Parathyroid adenoma (tissue), 2 donors: ENCODE data around the gene SLC34A3.
A peak's percentile ranks its signal among the peaks of the same experiment; 100 is the strongest.

Experiments
- H2AFZ ChIP-seq: fragments of 300-600 bp; sonication (generic); one replicate; pipeline ENCODE4 v1.7.0; 2017; ENCODE audit warnings: antibody characterized with exemption, mild to moderate bottlenecking
- H3K27ac ChIP-seq: fragments of 300-600 bp; sonication (generic); one replicate; pipeline ENCODE4 v1.7.0; 2017
- H3K27me3 ChIP-seq: fragments of 300-600 bp; sonication (generic); one replicate; pipeline ENCODE4 v1.7.0; 2017; ENCODE audit warnings: low read length; ENCODE audit not compliant: control insufficient read depth, insufficient read depth
- H3K36me3 ChIP-seq: fragments of 300-600 bp; sonication (generic); one replicate; pipeline ENCODE4 v1.7.0; 2017; ENCODE audit warnings: low read length; ENCODE audit not compliant: control insufficient read depth, insufficient read depth
- H3K4me1 ChIP-seq: fragments of 300-600 bp; sonication (generic); one replicate; pipeline ENCODE4 v1.7.0; 2017; ENCODE audit warnings: control low read depth
- H3K4me2 ChIP-seq: fragments of 300-600 bp; sonication (generic); one replicate; pipeline ENCODE4 v1.7.0; 2017; ENCODE audit warnings: low read length
- H3K4me3 ChIP-seq: fragments of 300-600 bp; sonication (generic); one replicate; pipeline ENCODE4 v1.7.0; 2017; ENCODE audit warnings: low read depth, low read length
- H3K79me2 ChIP-seq: fragments of 300-600 bp; sonication (generic); one replicate; pipeline ENCODE4 v1.7.0; 2017; ENCODE audit warnings: control low read depth
- H3K9ac ChIP-seq: fragments of 300-600 bp; sonication (generic); one replicate; pipeline ENCODE4 v1.7.0; 2017; ENCODE audit warnings: mild to moderate bottlenecking
- H3K9me3 ChIP-seq: fragments of 300-600 bp; sonication (generic); one replicate; pipeline ENCODE4 v1.7.0; 2017; ENCODE audit warnings: low read length; ENCODE audit not compliant: control insufficient read depth
- TF ChIP-seq, protein P1 (sequence below): fragments of 300-600 bp; sonication (generic); IDR thresholded peaks from one replicate; pipeline ENCODE4 v1.7.0; 2017; ENCODE audit warnings: antibody characterized with exemption, mild to moderate bottlenecking
- donor health status: primary hyperparathyroidism.

The SLC34A3 gene

DNA sequence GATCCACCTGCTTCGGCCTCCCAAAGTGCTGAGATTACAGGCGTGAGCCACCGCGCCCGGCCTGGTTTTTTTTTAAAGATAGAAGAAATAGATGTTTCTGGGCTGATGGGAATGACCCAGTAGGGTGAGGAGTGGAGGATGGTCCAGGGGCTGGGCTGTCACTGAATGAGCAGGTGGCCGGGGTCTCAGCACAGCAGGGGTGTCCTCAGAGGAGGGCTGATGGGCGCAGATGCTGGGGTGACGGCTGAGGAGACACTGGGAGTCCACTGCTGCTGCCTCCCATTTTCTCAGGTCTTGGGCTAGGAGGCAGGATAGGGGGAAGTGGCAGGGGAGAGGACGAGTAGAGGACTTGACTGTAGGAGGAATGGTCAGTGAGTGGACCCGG is 44.5 kb downstream of the SLC34A3 start:
- Histone ChIP-seq H3K4me3 (no peak overlapping the region), H3K27me3 (no peaks in the 10 kb centered on the region), H3K27ac (no peak overlapping the region), H2AFZ (no peak overlapping the region), H3K4me1 (no peaks in the 10 kb centered on the region), H3K79me2 (no peaks in the 10 kb centered on the region), H3K9me3 (no peaks in the 10 kb centered on the region), H3K9ac (no peak overlapping the region), H3K4me2 (no peak overlapping the region), H3K36me3 (no peaks in the 10 kb centered on the region)
- TF ChIP-seq, protein P1, sequence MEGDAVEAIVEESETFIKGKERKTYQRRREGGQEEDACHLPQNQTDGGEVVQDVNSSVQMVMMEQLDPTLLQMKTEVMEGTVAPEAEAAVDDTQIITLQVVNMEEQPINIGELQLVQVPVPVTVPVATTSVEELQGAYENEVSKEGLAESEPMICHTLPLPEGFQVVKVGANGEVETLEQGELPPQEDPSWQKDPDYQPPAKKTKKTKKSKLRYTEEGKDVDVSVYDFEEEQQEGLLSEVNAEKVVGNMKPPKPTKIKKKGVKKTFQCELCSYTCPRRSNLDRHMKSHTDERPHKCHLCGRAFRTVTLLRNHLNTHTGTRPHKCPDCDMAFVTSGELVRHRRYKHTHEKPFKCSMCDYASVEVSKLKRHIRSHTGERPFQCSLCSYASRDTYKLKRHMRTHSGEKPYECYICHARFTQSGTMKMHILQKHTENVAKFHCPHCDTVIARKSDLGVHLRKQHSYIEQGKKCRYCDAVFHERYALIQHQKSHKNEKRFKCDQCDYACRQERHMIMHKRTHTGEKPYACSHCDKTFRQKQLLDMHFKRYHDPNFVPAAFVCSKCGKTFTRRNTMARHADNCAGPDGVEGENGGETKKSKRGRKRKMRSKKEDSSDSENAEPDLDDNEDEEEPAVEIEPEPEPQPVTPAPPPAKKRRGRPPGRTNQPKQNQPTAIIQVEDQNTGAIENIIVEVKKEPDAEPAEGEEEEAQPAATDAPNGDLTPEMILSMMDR: no peak

DNA sequence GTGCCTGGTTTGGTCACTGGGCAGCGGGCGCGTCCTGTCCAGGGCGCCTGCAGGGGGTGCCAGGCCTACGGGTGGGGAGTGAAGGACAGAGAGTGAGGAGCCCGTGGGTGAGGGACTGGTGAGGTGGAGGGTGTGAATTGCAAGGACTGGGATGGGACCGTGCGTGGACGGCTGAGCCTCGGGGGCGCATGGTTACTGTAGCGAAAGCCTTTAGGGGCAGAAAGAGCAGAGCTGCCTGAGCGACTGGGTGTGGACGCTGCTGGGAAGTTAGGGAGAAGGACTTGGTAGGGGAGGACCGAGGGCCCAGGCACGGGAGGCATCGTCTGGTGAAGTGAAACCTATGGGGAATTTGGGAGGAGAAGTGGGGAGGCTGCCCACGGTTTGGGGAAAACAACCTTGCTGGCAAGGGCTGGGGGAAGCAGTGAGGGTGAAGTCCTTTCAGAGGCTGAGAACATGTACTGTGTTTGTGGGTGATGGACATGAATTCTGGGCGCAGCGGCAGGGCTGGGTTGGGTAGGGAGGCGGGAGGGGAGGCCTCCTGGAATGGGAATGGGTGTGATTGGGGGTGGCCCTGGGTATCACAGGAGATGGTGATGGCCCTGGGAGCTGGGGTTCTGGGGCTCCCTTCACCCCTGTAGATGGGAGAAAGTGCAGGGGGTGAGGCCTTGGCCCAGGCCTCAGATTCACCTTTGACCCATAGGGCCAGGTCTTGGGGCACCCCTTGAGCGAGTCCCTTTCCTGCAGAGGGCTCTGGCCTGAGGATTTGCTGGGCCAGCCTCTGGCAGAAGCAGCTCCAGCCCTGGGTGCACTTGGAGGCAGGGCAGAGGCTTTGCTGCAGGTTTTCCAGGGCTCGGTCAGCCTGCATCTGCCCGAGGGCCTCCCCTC is 45.1 kb downstream of the SLC34A3 start:
- TF ChIP-seq, protein P1: no peak
- H3K4me3 ChIP-seq: no peak overlapping the region
- H3K9me3 ChIP-seq: no peaks in the 10 kb centered on the region
- no peaks in the 10 kb centered on the region for H3K79me2 ChIP-seq
- no peak overlapping the region for H3K4me2 ChIP-seq
- no peaks in the 10 kb centered on the region for H3K27me3 ChIP-seq
- no peaks in the 10 kb centered on the region for H3K36me3 ChIP-seq
- H3K9ac ChIP-seq: no peak overlapping the region
- H2AFZ ChIP-seq: no peak overlapping the region
- H3K4me1 ChIP-seq: no peaks in the 10 kb centered on the region
- no peak overlapping the region for H3K27ac ChIP-seq

DNA sequence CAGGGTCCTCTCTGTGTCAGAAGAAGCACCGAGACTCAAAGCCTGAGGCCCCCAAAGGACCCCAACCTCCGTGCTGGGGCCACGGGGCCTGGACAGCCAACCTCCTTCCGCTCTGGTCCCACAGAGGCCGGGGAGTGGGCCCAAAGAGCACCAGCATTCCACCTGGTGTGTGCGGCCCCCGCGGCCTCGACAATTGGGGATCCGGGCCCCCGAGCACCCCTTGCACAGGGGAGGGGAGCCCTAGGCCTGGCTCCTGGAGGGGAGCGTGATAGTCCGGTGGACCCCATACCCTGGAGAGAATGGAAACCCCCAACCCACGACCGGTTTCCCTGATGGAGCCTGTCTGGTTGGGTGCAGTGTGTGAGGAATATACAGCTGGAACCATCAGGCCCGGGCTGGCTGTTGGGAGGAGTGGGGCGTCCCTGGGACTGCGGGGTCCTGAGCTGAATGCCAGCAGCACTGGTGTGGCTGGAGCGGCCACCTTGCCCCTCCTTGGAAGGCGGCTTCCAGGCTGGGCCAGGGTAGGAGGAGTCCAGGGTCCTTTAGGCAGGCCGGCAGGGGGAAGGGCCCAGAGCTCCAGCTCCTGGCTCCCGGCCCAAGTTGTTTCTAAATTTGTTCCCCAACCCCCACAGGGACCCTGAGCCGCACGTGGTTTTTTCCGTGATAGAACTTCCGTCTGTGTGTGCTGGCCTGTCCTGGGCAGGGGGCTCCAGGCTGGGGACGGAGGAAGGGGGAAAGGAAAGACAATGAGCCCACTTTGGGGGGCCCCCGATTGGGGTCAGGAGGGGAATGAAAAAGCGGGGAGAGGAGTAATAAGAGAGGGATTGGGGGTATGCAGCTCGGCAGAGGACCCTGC is 46.0 kb downstream of the SLC34A3 start:
- no peaks in the 10 kb centered on the region for H3K9me3 ChIP-seq
- H3K4me2 ChIP-seq: no peak overlapping the region
- no peak overlapping the region for H3K9ac ChIP-seq
- H3K27ac ChIP-seq: peak overlapping the region; percentile 69
- no peaks in the 10 kb centered on the region for H3K79me2 ChIP-seq
- H3K4me3 ChIP-seq: no peak overlapping the region
- no peaks in the 10 kb centered on the region for H3K4me1 ChIP-seq
- no peaks in the 10 kb centered on the region for H3K36me3 ChIP-seq
- no peaks in the 10 kb centered on the region for H3K27me3 ChIP-seq
- no peak overlapping the region for H2AFZ ChIP-seq
- TF ChIP-seq, protein P1: no peak

DNA sequence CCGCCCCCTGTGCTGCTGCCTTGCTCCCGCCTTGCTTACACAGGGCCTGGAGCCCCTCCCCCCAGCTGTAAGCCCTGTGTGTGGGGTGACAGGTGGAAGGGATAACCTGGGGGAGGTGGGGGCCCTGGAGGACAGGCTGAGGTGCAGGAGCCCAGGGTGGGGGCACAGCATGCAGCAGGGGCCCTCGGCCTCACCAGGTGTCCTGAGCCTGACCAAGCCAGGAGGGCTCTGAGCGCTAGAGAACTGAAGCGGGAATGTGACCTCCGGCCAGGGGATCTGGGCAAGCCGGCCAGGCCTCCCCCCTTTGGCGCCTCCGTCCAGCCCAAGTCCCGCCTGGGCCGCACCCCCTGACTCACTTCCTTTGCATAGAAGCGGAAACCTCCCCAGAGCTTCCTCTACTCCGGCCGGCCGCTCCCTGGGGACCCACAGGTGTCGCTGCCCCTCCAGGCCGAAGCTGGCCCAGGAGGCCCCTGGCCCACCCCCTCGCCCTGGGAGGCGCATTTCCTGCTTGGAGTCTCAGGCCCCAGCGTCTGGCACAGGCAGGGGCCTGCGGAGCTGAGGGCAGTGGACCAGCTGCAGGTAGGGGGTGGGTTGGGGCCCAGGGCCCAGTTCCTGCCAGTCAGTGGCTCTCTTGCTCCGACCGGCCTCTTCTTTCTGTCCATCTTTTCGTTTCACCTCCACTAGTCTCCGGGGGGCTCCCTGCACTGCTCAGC is 46.8 kb downstream of the SLC34A3 start, which contains the start of gene TOR4A:
TSS of gene TOR4A (plus strand) at position 398 of the 713 bp plus-strand sequence. CDS start 964 bp downstream, outside the sequence.
- TF ChIP-seq, protein P1: no peak
- Histone ChIP-seq H3K9me3 (no peaks in the 10 kb centered on the region), H2AFZ (no peak within 1 kb of the TSS), H3K9ac (no peak within 1 kb of the TSS), H3K27ac (peak within 1 kb of the TSS; percentile 69), H3K27me3 (no peaks in the 10 kb centered on the region), H3K4me1 (no peaks in the 10 kb centered on the region), H3K4me3 (peak within 1 kb of the TSS; percentile 13), H3K4me2 (peak within 1 kb of the TSS; percentile 49), H3K36me3 (no peaks in the 10 kb centered on the region), H3K79me2 (no peaks in the 10 kb centered on the region)
